Mucosa of descending colon (tissue), 3 donors: ENCODE data around the gene CPXM1. TPM values are rescaled to one million over a fixed set of nuclear protein-coding genes. Genes with fewer than 3 reads are reported as not detected.

ENCODE experiments used
- ATAC-seq: fragments of 200-7000 bp; cut with Tn5 transposase; one replicate; pipeline ENCODE4 v1.9.1; 2020; ENCODE audit warnings: mild to moderate bottlenecking, moderate library complexity
- DNase-seq, 3 donors: peaks; one replicate each; pipeline ENCODE4 v3.0.0-alpha.2; 2020
- H3K36me3 ChIP-seq: fragments of 200-600 bp; one replicate; pipeline ENCODE4 v1.8.0; 2021; ENCODE audit warnings: low read depth, mild to moderate bottlenecking
- H3K4me1 ChIP-seq: fragments of 200-600 bp; one replicate; pipeline ENCODE4 v1.8.0; 2021; ENCODE audit warnings: low read depth, mild to moderate bottlenecking
- H3K4me3 ChIP-seq: fragments of 200-600 bp; one replicate; pipeline ENCODE4 v1.8.0; 2021; ENCODE audit warnings: mild to moderate bottlenecking
- H3K9me3 ChIP-seq: fragments of 200-600 bp; one replicate; pipeline ENCODE4 v1.8.0; 2021; ENCODE audit warnings: mild to moderate bottlenecking
- CTCF ChIP-seq: fragments of 200-600 bp; IDR thresholded peaks from one replicate; pipeline ENCODE4 v1.8.0; 2022; ENCODE audit warnings: antibody characterized with exemption, mild to moderate bottlenecking
- intact Hi-C, 2 donors: fragments of 100-400 bp; cut with DNase I in 1 of 2; cut with micrococcal nuclease in 1 of 2; formaldehyde crosslinking; loops; one replicate each; pipeline versions ENCODE4 v1.11.0 to v1.11.1; 2022; cut with DNase I, micrococcal nuclease
- total RNA-seq, 3 donors: library from RNA; stranded (reverse); fragmentation: NEBNext Ultra II Directional in 2 of 3; extraction: Animal tissue kit (Norgen Biotek cat#: 25700) in 2 of 3; gene quantifications; one replicate each; pipeline versions ENCODE4 v1.2.1 to v1.2.4, GENCODE V29; 2021 to 2023
- donor health status: DM: no; HTN: no; CAD: no; lungs with moderate emphysema.
- donor health status: DM: no; HTN: no; CAD: no.
- donor health status: DM: no; HTN: yes; CAD: no.

Gene CPXM1
- total RNA-seq, 3 donors from 2014 or later, result 1.7 to 7.1 TPM; not detected in 1

- no peak for TF ChIP-seq CTCF
- ATAC-seq (no peak), DNase-seq (no peak)
- intact Hi-C loops, result no loop called here
- Histone ChIP-seq H3K9me3 (no peaks in the 10 kb centered on the region), H3K4me3 (no peak overlapping the region), H3K36me3 (no peaks in the 10 kb centered on the region), H3K4me1 (no peaks in the 10 kb centered on the region)
Observed at GRCh38 chr20:2793471-2793870, 7.0 kb downstream of the CPXM1 start.

GRCh38 chr20:2783908-2784566 lies 16.4 kb downstream of the CPXM1 start:
- intact Hi-C loops, result no loop called here
- H3K4me1 ChIP-seq, result no peaks in the 10 kb centered on the region
- no peak overlapping the region for H3K4me3 ChIP-seq
- no peaks in the 10 kb centered on the region for H3K36me3 ChIP-seq
- no peak for DNase-seq
- no peak for TF ChIP-seq CTCF
- no peak for ATAC-seq
- H3K9me3 ChIP-seq, result no peaks in the 10 kb centered on the region

- no peak overlapping the region for H3K4me3 ChIP-seq
- intact Hi-C loops, result no loop called here
- H3K4me1 ChIP-seq, result no peaks in the 10 kb centered on the region
- no peaks in the 10 kb centered on the region for H3K36me3 ChIP-seq
- no peak for DNase-seq
- no peak for TF ChIP-seq CTCF
- ATAC-seq, result no peak
- no peaks in the 10 kb centered on the region for H3K9me3 ChIP-seq
Observed at GRCh38 chr20:2780948-2781347, 19.5 kb downstream of the CPXM1 start.

- no peak for DNase-seq
- no peaks in the 10 kb centered on the region for H3K4me1 ChIP-seq
- TF ChIP-seq CTCF, result no peak
- H3K9me3 ChIP-seq, result no peaks in the 10 kb centered on the region
- no peak for ATAC-seq
- H3K36me3 ChIP-seq, result no peaks in the 10 kb centered on the region
- intact Hi-C loops, result no loop called here
- no peak overlapping the region for H3K4me3 ChIP-seq
Observed at GRCh38 chr20:2778602-2779321, 21.7 kb downstream of the CPXM1 start.

GRCh38 chr20:2775139-2775538 lies 25.3 kb downstream of the CPXM1 start:
- no peak overlapping the region for H3K4me3 ChIP-seq
- DNase-seq (no peak), ATAC-seq (no peak)
- no peaks in the 10 kb centered on the region for H3K36me3 ChIP-seq
- H3K9me3 ChIP-seq, result no peaks in the 10 kb centered on the region
- no peak for TF ChIP-seq CTCF
- intact Hi-C loops, result no loop called here
- H3K4me1 ChIP-seq, result no peaks in the 10 kb centered on the region
